GM18870 (cell line): ENCODE data around the gene SPATA31C1.
"Not testable (repeated sequence)": the region's sequence is repeated elsewhere in the genome, so short reads cannot be mapped to it uniquely, and the experiment has no call there.

Experiments
- ATAC-seq: cut with Tn5 transposase; IDR thresholded peaks from one replicate; pipeline ENCODE4 v1.9.1; 2021; ENCODE audit warnings: moderate library complexity; ENCODE audit not compliant: unreplicated experiment

The SPATA31C1 gene

DNA sequence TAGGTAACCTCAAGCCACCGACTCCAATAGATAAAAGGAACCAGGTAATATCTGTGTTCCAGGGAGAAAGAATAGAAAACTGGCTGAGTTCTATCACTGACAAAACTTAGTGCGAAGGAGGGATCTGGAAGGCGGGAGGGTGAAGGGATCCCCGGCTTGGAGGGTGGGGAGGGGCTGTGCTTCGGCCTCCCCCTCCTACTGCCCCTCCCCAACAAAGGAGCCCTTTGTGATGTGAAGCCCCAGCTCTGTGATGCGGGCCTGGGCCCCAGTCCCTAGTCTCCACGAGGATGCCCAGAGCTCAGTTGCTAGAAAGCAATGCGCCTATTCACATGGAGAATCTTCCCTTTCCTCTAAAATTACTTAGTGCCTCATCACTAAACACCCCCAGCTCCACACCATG, at the start of gene SPATA31C1:
SPATA31C1 (plus strand) TSS at position 301 of the 400 bp plus-strand sequence.
- ATAC-seq: not testable (repeated sequence)

GRCh38 chr9:87868175-87868574, 49.6 kb upstream of the SPATA31C1 start:
- no peak for ATAC-seq

DNA sequence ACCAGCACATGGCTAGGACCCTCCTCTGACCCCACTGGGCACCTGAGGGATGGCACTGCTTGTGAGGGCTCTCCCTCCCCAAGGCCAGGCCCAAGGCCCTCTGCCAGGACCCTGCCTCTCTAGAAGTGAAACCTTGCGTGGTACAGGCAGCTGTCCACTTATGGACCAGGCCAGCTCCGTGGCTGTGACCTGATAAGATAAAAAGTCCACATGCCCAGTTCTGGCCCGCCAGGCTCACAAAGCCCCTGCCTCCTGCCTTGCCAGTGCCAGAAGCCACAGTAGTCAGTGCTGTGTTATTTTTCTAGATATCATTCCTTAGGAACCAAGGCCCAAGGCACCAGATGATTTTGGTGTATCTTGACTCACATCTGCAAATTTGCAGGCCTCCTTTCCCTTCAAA, 49.1 kb upstream of the SPATA31C1 start:
- ATAC-seq: no peak

DNA sequence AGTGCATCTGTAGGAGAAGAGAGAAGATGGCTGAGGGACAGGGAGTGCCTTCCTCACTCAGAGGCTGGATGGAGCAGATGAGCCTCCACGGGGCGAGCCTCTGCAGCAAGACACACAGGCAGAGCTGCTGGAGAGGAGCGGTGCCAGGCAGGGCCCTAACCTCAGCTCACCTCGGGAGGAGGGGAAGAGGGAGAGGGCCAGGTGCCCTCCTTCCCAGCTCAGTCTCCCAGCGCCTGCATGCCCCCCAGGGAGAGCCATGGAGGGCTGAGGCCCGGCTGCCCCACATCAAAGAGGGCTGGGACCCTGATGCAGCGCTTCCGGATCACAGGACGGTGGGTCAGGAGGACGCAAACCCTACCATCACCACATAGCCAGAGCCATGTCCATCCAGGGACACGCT, 48.7 kb upstream of the SPATA31C1 start:
- no peak for ATAC-seq

DNA sequence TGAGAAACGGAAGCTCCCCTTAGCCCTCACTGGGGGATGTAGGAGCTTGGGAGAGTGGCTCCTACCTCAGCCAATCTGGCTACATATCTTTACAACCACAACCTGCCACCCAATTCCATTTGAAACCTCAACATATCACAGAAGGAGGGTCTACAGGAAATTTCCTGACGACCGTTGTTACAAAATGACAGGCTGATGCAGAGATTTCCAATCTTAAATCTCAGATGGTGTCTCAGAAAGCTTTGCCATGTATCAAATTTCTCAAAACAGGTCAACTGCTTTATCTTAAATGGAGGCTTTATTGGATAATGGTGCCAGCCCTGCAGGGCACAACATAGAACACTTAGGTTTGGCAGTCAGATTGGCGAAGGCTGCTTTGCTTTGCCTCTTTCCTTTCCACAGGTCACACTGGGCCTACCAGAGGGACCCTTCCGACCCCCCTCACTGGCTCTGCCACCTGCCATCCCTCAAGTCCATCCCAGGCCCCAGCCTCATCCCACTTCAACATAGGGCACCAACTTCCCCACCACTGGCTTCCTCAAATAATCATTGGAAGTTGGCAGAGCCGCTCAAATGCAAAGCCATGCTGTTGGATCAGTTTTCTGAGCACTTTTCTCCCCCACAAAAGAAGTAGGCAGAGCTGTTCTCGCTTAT, 46.2 kb upstream of the SPATA31C1 start:
- ATAC-seq: no peak

- ATAC-seq: no peak
Observed at GRCh38 chr9:87872079-87872624, 45.6 kb upstream of the SPATA31C1 start.

DNA sequence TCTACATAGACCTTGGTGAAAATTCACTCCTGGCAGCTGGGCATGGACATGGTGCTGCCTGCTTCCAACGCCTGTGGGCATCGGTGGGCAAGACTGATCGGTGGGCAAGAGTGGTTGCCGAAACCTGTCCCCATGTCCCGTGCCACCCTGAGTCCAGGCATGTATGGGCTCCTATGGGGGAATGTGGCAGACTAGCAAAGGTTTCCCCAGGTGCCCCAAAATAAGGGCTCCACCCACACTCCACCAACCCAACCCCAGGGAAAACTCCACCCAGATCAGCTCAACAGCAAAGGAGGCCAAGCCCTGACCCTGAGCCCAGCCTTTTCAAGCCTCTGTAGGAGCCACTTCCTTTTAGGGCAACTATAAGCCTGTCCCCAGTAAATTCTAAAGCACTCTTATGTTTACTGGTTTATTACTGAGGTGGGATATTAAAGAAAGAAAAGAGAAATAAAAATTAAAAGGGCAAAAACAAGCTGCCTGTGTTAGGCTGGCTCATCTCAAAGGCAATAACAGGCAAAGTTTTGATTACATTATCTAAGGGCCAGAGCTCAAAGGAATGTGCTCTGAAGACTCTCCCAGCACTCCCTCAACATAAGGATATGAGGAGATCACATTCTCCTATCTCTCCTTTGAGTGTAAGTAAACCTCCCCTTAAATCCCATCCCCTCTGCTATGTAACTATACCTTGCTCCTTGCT, 44.0 kb upstream of the SPATA31C1 start:
- no peak for ATAC-seq

DNA sequence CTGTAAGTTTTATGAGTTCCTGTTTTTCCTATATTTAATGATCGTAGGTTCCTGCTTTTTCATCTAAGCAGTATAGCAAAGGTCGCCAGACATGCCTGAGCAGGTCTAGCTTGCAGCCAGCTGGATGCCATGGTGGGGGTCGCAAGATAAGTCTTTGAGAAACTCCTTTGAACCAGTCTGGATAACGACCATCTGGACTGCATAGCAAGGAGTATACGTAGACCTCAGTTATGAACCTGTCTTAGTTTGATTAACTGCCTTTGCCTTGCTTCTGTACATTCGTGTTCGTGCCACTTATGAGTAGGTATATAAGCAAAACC, 43.5 kb upstream of the SPATA31C1 start:
- no peak for ATAC-seq

DNA sequence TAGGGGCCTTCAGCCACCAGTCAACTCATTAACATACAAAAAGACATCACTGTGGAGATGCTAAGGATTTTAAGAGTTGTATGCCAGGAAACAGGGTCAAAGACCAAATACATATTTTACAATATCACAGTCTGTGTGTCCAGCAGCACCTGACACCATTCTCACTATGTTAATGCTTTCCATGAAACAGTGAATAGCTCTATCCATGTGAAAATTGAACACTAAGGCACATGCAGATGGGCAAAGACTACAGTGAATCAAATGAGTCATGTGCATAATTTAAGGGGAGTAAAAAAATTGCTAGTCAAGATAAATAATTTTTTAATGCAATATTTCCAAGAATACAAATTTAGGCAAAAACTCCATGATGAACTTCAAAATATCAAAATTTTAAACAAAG, 42.7 kb upstream of the SPATA31C1 start:
- no peak for ATAC-seq

DNA sequence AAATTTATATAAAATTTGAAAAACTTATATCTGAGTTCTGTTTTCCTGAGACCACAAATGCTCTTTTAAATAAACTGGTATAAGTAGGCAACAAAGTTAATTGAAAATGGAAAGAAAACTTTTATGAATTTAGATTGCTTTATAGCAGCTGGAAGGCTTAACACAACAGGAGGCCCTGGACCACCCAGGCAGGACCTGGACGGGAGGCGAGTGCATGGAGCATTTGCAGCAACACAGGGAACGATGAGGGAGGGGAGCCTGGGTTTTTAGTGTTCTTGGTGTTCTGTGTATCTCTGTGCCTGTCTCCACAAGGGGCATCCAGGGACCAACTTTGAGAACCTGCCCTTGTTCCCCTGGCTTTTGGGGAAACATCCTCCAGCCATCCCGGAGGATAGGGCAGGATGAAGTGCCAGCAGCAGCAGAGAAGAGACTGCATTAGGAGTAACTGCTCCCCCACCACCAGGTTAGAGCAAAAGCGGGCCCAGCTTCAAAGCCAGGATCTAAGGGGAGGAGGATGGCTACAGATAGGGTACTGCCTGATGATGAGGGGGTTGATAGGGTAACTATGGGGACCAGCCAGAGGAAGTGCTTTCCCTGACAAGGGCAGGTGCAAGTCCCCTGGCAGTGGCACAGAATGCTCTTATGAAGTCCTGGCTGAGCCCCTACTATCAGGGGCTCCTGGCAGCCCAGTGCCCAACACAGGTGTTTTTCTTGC, 41.8 kb upstream of the SPATA31C1 start:
- no peak for ATAC-seq

- ATAC-seq: no peak
Observed at GRCh38 chr9:87876708-87877107, 41.1 kb upstream of the SPATA31C1 start.

DNA sequence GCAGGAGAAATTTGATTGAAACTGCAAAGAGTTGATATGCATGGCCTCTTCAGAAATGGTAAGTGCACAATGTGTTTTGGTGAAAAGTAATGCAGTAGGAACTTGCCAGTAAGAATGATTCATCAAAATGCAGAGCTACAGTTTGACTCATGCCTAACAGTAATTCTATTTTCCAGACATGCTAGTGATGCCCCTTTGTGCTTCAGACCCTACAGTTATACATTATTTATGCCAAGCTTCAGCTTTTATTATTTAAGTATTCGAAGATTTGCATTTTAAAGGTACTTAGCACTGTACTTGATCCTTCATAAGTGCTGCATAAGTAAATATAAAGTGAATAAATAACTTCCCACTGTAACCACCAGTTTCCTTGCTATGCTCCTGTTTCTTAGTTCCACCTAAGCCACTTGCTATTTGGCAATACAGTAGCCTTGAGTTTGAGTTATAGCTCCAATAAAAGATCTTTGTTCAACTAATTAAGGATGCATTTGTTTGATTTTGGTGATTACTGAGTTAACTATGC, 38.7 kb upstream of the SPATA31C1 start:
- no peak for ATAC-seq

- no peak for ATAC-seq
Observed at GRCh38 chr9:87880116-87880515, 37.6 kb upstream of the SPATA31C1 start.

DNA sequence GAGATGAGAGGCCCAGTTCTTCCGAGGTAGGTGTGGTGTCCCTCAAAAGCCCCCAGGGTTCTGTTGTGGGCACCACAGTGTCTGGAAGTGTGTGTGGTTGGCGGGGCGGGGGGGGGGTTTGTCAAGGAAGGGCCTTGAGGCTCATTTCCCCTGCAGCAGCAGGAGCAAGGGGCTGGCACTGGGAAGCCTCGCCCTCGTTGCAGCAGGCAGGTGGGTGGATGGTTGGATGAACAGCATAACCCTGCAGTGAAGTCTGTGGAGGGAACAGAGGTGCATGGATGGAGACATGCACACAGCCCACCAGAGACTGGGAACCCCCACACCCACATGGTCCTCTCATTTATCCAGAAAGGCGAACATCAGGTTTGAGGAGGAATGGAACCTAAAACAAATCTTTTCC, 37.1 kb upstream of the SPATA31C1 start:
- ATAC-seq: no peak

- no peak for ATAC-seq
Observed at GRCh38 chr9:87882627-87883026, 35.1 kb upstream of the SPATA31C1 start, which contains the start of gene SPATA31E1. Gene SPATA31E1, plus strand, starts transcription at chr9:87882877. Its CDS starts 15 bp downstream, at chr9:87882892.

DNA sequence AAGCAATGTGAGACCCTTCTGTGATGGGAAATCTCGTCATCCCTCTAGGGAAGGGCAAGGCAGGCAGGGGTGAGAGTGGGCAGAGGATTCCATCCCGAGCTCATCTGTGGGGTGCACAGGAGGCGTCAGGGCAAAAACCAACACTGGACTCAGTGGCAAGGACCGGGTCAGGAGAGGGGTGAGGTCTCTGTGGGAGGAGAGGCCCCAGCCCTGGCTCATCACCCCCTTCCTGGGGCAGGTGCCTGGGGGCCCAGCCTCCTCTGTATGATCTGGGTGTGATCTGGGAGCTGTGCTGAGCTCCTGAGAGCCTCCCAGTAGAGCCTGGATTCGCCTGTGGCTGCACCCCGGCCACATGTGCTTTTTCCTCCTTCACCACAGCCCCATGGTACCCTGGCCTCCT, 34.5 kb upstream of the SPATA31C1 start:
- no peak for ATAC-seq

DNA sequence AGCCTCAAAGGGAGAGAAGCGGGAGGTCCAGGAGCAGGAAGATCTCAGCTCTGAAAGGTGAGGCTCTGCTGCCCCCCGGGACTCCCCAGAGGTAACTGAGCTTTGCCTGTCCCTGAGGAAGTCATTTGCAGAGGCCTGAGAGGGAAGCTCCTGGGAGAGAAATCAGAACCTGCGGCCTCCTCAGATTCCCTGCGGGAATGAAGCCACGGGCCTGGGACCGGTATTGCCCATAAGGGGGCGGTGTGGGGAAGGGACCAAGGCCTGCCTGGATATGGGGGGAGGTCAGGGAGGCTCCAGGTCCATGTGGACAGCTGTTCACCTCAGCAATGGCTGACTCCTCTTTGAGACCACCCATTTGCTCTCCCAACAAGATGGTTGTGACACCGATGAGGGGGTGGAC, 33.8 kb upstream of the SPATA31C1 start:
- ATAC-seq: no peak

DNA sequence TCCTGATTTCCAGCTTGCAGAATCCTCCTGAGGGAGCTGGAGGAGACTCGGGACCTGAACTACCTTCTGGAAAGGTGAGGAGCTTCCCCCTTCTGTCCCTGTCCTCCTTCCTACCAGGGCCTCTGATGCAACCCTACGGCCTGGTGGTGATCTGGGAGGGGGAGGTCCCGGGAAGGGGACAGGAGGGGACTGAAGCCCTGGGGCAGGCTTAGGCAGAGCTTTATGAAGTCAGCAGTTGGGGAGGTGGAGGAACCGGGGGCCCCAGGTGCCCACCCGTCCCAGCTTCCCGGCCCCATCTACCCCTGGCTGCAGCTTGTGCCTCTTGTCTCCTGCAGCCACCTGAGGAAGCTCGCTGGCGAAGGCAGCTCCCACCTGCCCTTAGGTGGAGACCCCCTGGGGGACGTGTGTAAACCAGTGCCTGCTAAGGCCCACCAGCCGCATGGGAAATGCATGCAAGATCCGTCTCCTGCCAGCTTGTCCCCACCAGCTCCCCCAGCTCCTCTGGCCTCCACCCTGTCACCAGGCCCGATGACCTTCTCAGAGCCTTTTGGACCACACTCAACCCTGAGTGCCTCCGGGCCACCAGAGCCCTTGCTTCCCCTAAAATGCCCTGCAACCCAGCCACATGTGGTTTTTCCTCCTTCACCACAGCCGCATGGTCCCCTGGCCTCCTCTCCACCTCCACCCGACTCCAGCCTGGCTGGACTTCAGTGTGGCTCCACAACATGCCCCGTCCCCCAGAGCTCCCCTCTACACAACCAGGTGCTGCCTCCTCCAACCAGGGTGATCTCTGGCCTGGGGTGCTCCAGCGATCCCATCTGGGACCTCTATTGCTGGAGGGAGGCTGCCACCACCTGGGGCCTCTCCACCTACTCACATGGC, 32.9 kb upstream of the SPATA31C1 start:
- ATAC-seq: no peak

DNA sequence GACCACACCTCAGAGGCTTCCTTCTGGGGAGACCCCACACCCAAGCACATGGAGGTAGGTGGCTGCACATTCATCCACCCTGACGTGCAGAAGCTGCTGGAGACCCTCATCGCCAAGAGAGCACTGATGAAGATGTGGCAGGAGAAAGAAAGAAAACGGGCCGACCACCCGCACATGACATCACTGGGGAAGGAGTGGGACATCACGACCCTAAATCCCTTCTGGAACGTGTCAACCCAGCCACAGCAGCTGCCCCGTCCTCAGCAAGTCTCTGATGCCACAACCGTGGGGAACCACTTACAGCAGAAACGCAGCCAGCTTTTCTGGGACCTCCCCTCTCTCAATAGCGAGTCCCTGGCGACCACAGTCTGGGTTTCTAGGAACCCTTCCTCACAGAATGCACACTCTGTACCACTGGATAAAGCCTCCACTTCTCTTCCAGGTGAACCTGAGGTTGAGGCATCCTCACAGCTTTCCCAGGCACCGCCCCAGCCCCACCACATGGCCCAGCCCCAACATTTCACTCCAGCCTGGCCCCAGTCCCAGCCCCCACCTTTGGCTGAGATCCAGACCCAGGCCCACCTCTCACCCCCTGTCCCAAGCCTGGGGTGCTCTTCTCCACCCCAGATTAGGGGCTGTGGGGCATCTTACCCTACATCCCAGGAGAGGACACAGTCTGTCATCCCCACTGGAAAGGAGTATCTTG, 32.1 kb upstream of the SPATA31C1 start:
- ATAC-seq: no peak
